ENCODE measurements around the gene RPL7L1. TPM values are rescaled to one million over a fixed set of nuclear protein-coding genes. Genes with fewer than 3 reads are reported as not detected.

The RPL7L1 gene
- total and polyA plus RNA-seq, 2 of the 13 experiments (the other 11 are each of a cell fraction or from before 2014, with no cell fraction given) = 51.6 to 179 TPM

DNA sequence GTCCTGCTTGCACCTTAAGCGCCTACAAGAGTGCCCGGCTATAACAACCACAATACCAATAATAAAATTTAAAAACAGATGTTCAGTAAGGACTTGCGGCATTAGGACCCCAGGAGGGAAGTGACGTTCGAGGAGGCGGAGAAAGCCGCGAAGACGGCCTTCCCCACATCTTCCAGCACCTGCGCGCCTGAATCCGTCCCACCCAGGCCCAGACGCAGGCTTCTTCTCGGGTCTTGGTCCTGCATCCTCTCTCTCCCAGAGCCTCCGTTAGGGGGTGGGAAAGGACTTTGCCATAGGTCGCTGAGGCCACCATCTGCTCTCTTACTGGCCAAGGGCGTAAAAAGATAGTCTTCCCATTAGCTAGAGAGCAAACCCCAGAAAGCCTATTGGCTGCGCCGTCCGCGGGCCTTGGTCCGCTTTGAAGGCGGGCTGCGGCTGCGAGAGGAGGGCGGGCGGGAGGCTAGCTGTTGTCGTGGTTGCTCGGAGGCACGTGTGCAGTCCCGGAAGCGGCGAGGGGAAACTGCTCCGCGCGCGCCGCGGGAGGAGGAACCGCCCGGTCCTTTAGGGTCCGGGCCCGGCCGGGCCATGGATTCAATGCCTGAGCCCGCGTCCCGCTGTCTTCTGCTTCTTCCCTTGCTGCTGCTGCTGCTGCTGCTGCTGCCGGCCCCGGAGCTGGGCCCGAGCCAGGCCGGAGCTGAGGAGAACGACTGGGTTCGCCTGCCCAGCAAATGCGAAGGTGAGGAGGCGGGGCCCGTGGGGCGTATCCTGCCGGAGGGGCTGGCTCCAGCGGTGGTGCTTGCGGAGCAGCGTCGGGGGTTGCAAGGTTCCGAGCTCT lies 49.8 kb downstream of the RPL7L1 start, which contains the start of gene CNPY3 (continued):
- TF ChIP-seq, protein P1, sequence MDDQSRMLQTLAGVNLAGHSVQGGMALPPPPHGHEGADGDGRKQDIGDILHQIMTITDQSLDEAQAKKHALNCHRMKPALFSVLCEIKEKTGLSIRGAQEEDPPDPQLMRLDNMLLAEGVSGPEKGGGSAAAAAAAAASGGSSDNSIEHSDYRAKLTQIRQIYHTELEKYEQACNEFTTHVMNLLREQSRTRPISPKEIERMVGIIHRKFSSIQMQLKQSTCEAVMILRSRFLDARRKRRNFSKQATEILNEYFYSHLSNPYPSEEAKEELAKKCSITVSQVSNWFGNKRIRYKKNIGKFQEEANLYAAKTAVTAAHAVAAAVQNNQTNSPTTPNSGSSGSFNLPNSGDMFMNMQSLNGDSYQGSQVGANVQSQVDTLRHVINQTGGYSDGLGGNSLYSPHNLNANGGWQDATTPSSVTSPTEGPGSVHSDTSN (CRISPR knock-in tag; IDR thresholded peaks at IDR 0.05; ENCODE audit: borderline replicate concordance) = peak; percentile 54
- TF ChIP-seq ATM (IDR thresholded peaks at IDR 0.05; ENCODE audit: borderline replicate concordance) (no peak), PLRG1 (conservative IDR thresholded peaks at IDR 0.05) (no peak), SIN3A (IDR thresholded peaks at IDR 0.05; ENCODE audit: borderline replicate concordance, low read depth, low read length) (peak; percentile 96), ZNF703 (CRISPR knock-in tag; IDR thresholded peaks at IDR 0.05; ENCODE audit: borderline replicate concordance) (peak; percentile 97), ZSCAN22 (CRISPR knock-in tag; IDR thresholded peaks at IDR 0.05) (peak; percentile 86), HOXA5 (CRISPR knock-in tag; IDR thresholded peaks at IDR 0.05) (peak; percentile 73; the same call in 1 of the 2 replicates), MYPOP (CRISPR knock-in tag; IDR thresholded peaks at IDR 0.05) (peak; percentile 97), THAP7 (CRISPR knock-in tag; IDR thresholded peaks at IDR 0.05) (peak; percentile 96), ZNF280B (CRISPR knock-in tag; IDR thresholded peaks at IDR 0.05; ENCODE audit: borderline replicate concordance) (peak; percentile 98), ZNF766 (CRISPR knock-in tag; IDR thresholded peaks at IDR 0.05; ENCODE audit: borderline replicate concordance) (peak; percentile 98), ZFP41 (CRISPR knock-in tag; IDR thresholded peaks at IDR 0.05; ENCODE audit: borderline replicate concordance) (peak; percentile 97; the same call in 1 of the 2 replicates), ZNF382 (CRISPR knock-in tag; IDR thresholded peaks at IDR 0.05; ENCODE audit: borderline replicate concordance) (no peak), ZBTB20 (CRISPR knock-in tag; IDR thresholded peaks at IDR 0.05; ENCODE audit: borderline replicate concordance, low read depth) (peak; percentile 91; the same call in 1 of the 2 replicates), ZNF430 (CRISPR knock-in tag; IDR thresholded peaks at IDR 0.05) (peak; percentile 99)
- TF ChIP-seq, protein P2, sequence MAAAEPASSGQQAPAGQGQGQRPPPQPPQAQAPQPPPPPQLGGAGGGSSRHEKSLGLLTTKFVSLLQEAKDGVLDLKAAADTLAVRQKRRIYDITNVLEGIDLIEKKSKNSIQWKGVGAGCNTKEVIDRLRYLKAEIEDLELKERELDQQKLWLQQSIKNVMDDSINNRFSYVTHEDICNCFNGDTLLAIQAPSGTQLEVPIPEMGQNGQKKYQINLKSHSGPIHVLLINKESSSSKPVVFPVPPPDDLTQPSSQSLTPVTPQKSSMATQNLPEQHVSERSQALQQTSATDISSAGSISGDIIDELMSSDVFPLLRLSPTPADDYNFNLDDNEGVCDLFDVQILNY (CRISPR knock-in tag; conservative IDR thresholded peaks at IDR 0.05) = peak; percentile 94
- TF ChIP-seq, protein P3, sequence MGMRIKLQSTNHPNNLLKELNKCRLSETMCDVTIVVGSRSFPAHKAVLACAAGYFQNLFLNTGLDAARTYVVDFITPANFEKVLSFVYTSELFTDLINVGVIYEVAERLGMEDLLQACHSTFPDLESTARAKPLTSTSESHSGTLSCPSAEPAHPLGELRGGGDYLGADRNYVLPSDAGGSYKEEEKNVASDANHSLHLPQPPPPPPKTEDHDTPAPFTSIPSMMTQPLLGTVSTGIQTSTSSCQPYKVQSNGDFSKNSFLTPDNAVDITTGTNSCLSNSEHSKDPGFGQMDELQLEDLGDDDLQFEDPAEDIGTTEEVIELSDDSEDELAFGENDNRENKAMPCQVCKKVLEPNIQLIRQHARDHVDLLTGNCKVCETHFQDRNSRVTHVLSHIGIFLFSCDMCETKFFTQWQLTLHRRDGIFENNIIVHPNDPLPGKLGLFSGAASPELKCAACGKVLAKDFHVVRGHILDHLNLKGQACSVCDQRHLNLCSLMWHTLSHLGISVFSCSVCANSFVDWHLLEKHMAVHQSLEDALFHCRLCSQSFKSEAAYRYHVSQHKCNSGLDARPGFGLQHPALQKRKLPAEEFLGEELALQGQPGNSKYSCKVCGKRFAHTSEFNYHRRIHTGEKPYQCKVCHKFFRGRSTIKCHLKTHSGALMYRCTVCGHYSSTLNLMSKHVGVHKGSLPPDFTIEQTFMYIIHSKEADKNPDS (CRISPR knock-in tag; IDR thresholded peaks at IDR 0.05) = peak; percentile 94
- TF ChIP-seq, protein P4, sequence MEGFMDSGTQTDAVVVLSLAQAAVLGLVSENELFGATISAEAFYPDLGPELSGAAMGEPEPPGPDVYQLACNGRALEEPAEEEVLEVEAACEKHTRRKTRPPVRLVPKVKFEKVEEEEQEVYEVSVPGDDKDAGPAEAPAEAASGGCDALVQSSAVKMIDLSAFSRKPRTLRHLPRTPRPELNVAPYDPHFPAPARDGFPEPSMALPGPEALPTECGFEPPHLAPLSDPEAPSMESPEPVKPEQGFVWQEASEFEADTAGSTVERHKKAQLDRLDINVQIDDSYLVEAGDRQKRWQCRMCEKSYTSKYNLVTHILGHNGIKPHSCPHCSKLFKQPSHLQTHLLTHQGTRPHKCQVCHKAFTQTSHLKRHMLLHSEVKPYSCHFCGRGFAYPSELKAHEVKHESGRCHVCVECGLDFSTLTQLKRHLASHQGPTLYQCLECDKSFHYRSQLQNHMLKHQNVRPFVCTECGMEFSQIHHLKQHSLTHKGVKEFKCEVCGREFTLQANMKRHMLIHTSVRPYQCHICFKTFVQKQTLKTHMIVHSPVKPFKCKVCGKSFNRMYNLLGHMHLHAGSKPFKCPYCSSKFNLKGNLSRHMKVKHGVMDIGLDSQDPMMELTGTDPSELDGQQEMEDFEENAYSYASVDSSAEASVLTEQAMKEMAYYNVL (CRISPR knock-in tag; IDR thresholded peaks at IDR 0.05; ENCODE audit: borderline replicate concordance) = peak; percentile 83; the same call in 1 of the 2 replicates
